Transverse colon (tissue), 4 donors: ENCODE measurements around the gene GHRHR.

ENCODE experiments used
- POLR2AphosphoS5 ChIP-seq, 3 donors: sonication (generic); formaldehyde crosslinking; IDR thresholded peaks; one replicate each; pipeline ENCODE4 v1.6.1; 2016; ENCODE audit warnings: antibody characterized with exemption in 3 of 3
- TF ChIP-seq, protein P1 (sequence below), 5 experiments: fragments of 200-600 bp in 3 of 5; fragments of 450-650 bp in 2 of 5; sonication (generic) in 3 of 5; IDR thresholded peaks; 1 replicate in 2 of 5; 2 replicates in 3 of 5; pipeline ENCODE4 v1.5.1; 2016 to 2017; ENCODE audit warnings: antibody characterized with exemption in 5 of 5, inconsistent platforms in 3 of 5, mild to moderate bottlenecking in 2 of 5, moderate library complexity in 1 of 5

DNA sequence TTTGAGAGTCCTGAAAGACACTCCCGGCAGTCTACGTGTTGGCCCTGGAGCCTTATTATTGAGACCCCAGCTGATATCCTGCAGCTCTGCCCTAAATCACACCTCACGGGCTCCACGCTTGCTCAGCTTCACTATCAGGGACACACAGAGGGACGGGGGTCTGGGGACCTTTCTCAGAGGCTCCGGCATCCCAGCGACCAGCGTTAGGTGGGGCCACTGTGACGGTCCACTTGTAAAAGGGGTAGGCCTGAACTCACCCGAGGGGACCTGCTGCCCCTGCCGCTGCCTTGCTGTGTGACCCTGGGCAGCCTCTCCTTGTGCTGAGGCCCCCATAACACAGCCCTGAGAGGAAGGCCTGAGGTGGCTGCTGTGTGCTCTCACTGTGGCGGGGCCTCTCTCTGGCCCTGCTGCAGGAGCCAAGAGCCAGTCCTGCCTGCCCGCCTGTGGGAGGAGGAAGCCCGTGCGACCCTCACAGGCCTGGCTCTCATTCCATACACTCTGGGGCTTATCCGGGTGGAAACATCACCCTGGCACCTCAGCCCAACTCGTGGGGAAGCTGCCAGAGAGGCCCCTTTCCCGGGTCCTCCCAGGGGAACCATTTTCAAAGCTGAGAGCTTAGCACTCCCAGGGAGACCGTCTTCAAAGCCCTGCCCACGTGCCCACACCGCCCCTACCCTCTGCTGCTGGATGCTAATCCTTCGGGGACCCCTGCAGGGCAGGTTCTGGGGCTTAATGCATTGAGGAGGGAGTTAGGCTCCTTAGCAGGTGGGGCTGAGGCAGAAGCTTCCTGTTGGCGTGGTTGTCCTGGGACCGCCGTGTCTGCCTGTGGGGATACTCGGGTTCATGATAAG, 30.4 kb upstream of the GHRHR start:
- TF ChIP-seq, protein P1, sequence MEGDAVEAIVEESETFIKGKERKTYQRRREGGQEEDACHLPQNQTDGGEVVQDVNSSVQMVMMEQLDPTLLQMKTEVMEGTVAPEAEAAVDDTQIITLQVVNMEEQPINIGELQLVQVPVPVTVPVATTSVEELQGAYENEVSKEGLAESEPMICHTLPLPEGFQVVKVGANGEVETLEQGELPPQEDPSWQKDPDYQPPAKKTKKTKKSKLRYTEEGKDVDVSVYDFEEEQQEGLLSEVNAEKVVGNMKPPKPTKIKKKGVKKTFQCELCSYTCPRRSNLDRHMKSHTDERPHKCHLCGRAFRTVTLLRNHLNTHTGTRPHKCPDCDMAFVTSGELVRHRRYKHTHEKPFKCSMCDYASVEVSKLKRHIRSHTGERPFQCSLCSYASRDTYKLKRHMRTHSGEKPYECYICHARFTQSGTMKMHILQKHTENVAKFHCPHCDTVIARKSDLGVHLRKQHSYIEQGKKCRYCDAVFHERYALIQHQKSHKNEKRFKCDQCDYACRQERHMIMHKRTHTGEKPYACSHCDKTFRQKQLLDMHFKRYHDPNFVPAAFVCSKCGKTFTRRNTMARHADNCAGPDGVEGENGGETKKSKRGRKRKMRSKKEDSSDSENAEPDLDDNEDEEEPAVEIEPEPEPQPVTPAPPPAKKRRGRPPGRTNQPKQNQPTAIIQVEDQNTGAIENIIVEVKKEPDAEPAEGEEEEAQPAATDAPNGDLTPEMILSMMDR (IDR thresholded peaks at IDR 0.05), result no peak
- TF ChIP-seq POLR2AphosphoS5 (IDR thresholded peaks at IDR 0.05), result no peak
